Right lobe of liver (tissue), 6 donors: ENCODE results near the gene ADGRB3. TPM values are rescaled to one million over a fixed set of nuclear protein-coding genes. Genes with fewer than 3 reads are reported as not detected.

ENCODE experiments used
- ATAC-seq, 4 donors: fragments of 200-7000 bp; cut with Tn5 transposase; one replicate each; pipeline ENCODE4 v1.9.1; 2020; ENCODE audit warnings: mild to moderate bottlenecking in 4 of 4, moderate library complexity in 4 of 4
- DNase-seq, 3 donors: peaks; one replicate each; pipeline ENCODE4 v3.0.0-alpha.2; 2020
- H3K27ac ChIP-seq, 3 donors: fragments of 200-600 bp; one replicate each; pipeline ENCODE4 v1.8.0; 2022
- H3K27me3 ChIP-seq, 2 donors: fragments of 200-600 bp; one replicate each; pipeline ENCODE4 v1.8.0; 2022
- H3K36me3 ChIP-seq, 4 donors: fragments of 200-600 bp; sonication (generic) in 1 of 4; one replicate each; pipeline versions ENCODE4 v1.5.1 to v1.8.0; 2017 to 2022; ENCODE audit warnings: control low read depth in 1 of 4
- H3K4me1 ChIP-seq, 4 donors: fragments of 200-600 bp; sonication (generic) in 1 of 4; one replicate each; pipeline versions ENCODE4 v1.5.1 to v1.8.0; 2017 to 2022; ENCODE audit warnings: control low read depth in 1 of 4
- H3K4me3 ChIP-seq, 3 donors: fragments of 200-600 bp; one replicate each; pipeline ENCODE4 v1.8.0; 2022
- H3K9me3 ChIP-seq, 4 donors: fragments of 200-600 bp; sonication (generic) in 1 of 4; one replicate each; pipeline versions ENCODE4 v1.5.1 to v1.8.0; 2017 to 2022; ENCODE audit warnings: control low read depth in 1 of 4
- POLR2A ChIP-seq: fragments of 450-650 bp; IDR thresholded peaks from one replicate; pipeline ENCODE4 v1.6.1; 2017; ENCODE audit warnings: antibody characterized with exemption, mild to moderate bottlenecking
- WGBS: methylation state at CpG from one replicate; pipeline ENCODE4 v1.1.6; 2018; ENCODE audit warnings: low coverage, low lambda C conversion rate; ENCODE audit not compliant: insufficient coverage; ENCODE audit errors: missing lambda C conversion rate; 5-methylcytosine and 5-hydroxymethylcytosine counted together
- intact Hi-C, 2 donors: fragments of 100-400 bp; cut with DNase I; formaldehyde crosslinking; loops; one replicate each; pipeline versions ENCODE4 v1.11.2 to v1.14.1; 2022
- total RNA-seq, 6 experiments: library from RNA; depleted of rRNA in 2 of 6; stranded (reverse); fragments of >200 nt in 2 of 6; fragmentation: NEBNext Ultra II Directional in 3 of 6; extraction: Animal tissue kit (Norgen Biotek cat#: 25700) in 3 of 6; gene quantifications; one replicate each; pipeline versions ENCODE4 v1.1.0 to v1.2.4, GENCODE V29; 2016 to 2023
- TF ChIP-seq, protein P1 (sequence below), 4 donors: fragments of 200-600 bp in 3 of 4; fragments of 450-650 bp in 1 of 4; IDR thresholded peaks; one replicate each; pipeline versions ENCODE4 v1.5.1 to v1.8.0; 2016 to 2022; ENCODE audit warnings: antibody characterized with exemption in 4 of 4, mild to moderate bottlenecking in 2 of 4
- donor health status: DM: no; HTN: yes; CAD: no.
- donor health status: DM: no; HTN: no; CAD: no.
- donor health status: DM: no; HTN: no; CAD: no.
- donor health status: DM: no; HTN: yes; CAD: no.
- donor health status: DM: no; HTN: yes; CAD: no.

ADGRB3 gene
- total RNA-seq, 6 experiments from 2014 or later, result 0.18 to 0.42 (median 0.24) TPM

DNA sequence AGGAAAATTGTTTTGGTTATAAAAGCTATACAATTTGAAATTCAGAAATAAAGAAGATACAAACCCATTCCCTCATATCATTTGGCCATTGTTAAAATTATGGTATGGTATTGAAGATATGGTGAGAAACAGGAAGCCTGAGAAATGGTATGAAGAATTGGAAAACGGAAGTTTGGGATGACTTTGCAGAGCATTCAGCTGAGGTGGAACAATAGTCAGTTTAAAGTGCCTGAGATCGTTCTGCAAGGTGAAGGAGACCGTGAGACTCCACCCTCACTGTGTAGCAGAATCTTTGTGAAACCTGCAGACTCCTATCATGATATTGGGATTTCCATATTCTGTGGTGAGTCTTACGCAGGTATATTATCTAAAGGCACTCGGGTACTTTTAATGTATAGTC is 97.3 kb downstream of the ADGRB3 start:
- H3K27me3 ChIP-seq, result no peaks in the 10 kb centered on the region
- H3K36me3 ChIP-seq, result no peaks in the 10 kb centered on the region
- H3K4me3 ChIP-seq, result no peak overlapping the region
- intact Hi-C loops, result no loop called here
- DNase-seq, result no peak
- no peak overlapping the region for H3K27ac ChIP-seq
- no peak for ATAC-seq
- no peaks in the 10 kb centered on the region for H3K9me3 ChIP-seq
- H3K4me1 ChIP-seq, result peaks cover 0 to 18% (median 0%) of the 10 kb centered on the region in 4 donors
- TF ChIP-seq, protein P1, sequence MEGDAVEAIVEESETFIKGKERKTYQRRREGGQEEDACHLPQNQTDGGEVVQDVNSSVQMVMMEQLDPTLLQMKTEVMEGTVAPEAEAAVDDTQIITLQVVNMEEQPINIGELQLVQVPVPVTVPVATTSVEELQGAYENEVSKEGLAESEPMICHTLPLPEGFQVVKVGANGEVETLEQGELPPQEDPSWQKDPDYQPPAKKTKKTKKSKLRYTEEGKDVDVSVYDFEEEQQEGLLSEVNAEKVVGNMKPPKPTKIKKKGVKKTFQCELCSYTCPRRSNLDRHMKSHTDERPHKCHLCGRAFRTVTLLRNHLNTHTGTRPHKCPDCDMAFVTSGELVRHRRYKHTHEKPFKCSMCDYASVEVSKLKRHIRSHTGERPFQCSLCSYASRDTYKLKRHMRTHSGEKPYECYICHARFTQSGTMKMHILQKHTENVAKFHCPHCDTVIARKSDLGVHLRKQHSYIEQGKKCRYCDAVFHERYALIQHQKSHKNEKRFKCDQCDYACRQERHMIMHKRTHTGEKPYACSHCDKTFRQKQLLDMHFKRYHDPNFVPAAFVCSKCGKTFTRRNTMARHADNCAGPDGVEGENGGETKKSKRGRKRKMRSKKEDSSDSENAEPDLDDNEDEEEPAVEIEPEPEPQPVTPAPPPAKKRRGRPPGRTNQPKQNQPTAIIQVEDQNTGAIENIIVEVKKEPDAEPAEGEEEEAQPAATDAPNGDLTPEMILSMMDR (IDR thresholded peaks at IDR 0.05), result no peak
- no peak for TF ChIP-seq POLR2A
- WGBS, result 63% methylated on average over 5 of the region's 5 CpGs

DNA sequence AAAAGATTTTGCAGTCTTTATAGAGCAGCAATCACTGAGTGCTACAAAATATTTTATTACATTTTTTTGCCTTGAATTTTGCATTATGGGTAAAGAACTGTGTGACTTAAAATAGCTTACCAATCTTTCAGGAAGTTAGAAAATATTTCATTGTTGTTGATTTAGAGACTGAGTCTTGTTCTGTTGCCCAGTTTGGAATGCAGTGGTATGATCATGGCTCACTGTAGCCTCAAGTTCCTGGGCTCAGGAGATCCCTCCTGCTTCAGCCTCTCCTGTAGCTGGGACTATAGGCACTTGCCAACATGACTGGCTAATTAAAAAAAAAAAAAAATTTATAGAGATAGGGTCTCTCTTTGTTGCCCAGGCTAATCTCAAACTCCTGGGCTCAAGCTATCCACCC is 100.8 kb downstream of the ADGRB3 start:
- TF ChIP-seq POLR2A, result no peak
- TF ChIP-seq, protein P1 (IDR thresholded peaks at IDR 0.05), result no peak
- Histone ChIP-seq H3K36me3 (no peaks in the 10 kb centered on the region), H3K27me3 (no peaks in the 10 kb centered on the region), H3K27ac (no peak overlapping the region), H3K4me1 (no peaks in the 10 kb centered on the region), H3K9me3 (no peaks in the 10 kb centered on the region), H3K4me3 (no peak overlapping the region)
- ATAC-seq (no peak), DNase-seq (no peak)
- intact Hi-C loops, result no loop called here

DNA sequence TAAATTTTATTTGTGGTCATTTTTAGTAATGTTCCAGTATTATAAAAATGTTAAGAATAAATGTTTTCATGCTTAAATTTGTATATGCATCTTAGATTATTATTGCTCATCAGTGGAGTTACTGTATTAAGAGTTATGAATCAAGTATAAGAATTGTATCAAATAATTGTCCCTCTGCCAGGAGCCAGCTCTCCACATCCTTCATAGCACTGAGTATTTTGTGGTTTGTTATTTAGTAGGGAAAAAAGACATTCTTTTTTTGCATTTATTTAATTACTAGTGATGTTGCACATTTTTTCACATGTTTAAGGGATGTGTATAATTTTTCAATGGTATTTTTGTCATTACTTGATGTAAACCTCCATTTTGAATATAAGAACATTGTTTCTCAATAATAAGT is 102.0 kb downstream of the ADGRB3 start:
- Histone ChIP-seq H3K9me3 (no peaks in the 10 kb centered on the region), H3K36me3 (no peaks in the 10 kb centered on the region), H3K27ac (no peak overlapping the region), H3K4me1 (no peaks in the 10 kb centered on the region), H3K4me3 (no peak overlapping the region), H3K27me3 (no peaks in the 10 kb centered on the region)
- DNase-seq (no peak), ATAC-seq (no peak)
- TF ChIP-seq POLR2A, result no peak
- TF ChIP-seq, protein P1 (IDR thresholded peaks at IDR 0.05), result no peak
- intact Hi-C loops, result no loop called here

DNA sequence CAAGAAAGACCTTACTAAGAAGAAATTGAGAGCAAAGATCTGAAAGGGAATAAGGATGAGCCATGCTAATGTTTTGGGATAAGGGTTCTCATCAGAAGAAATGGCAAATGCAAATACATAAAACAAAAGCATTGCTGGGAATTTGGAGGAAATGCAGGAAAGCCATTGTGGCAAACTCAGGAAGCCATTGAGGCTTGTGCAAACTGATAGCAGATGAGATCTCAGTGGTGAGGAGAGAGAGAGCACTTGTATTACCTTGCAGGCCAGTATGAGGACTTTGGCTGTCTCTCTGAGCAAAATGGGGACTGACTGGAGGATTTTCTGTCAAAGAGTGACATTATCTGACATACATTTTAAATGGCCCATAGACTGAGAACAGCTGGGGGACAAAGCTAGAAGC is 103.0 kb downstream of the ADGRB3 start:
- Histone ChIP-seq H3K4me1 (no peaks in the 10 kb centered on the region), H3K4me3 (no peak overlapping the region), H3K36me3 (no peaks in the 10 kb centered on the region), H3K9me3 (no peaks in the 10 kb centered on the region), H3K27me3 (no peaks in the 10 kb centered on the region), H3K27ac (no peak overlapping the region)
- no peak for DNase-seq
- TF ChIP-seq, protein P1 (IDR thresholded peaks at IDR 0.05), result no peak
- no peak for TF ChIP-seq POLR2A
- intact Hi-C loops, result no loop called here
- no peak for ATAC-seq

DNA sequence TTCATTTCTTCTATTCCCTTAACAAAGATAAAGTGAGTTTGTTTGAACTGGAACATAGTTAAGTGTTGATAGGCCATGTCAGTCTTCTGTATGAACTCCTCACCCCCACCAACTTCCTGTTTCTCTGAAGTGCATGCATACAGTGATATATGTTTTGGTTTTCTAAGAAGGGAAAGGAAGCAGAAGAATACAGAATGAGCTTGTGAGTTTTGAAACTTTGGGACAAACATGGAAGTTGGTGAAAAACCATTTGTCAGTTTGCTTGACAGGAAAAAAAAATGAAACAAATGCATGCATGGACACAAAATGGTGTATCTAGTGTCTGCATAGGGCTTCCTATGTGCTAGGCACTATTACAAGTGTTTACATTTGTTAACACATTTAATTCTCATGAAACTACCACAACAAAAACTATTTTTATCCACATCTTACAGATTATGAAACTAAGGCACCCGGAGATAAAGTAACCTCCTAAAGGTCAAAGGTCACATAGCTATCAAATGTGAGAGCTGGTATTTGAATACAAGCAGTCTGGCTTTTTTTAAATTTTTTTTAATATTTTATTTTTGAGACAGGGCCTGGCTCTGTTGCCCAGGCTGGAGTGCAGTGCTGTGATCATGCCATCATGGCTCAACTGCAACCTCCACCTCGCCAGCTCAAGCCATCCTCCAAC is 105.9 kb downstream of the ADGRB3 start:
- intact Hi-C loops, result no loop called here
- WGBS, result 52% methylated on average over 2 of the region's 2 CpGs
- peak in 1 of 4 donors; percentile 32 for ATAC-seq

More for the DNA sequence above, 105.9 kb downstream of the ADGRB3 start:
- Histone ChIP-seq H3K4me1 (no peaks in the 10 kb centered on the region), H3K36me3 (no peaks in the 10 kb centered on the region), H3K27me3 (no peaks in the 10 kb centered on the region), H3K4me3 (no peak overlapping the region), H3K27ac (no peak overlapping the region), H3K9me3 (no peaks in the 10 kb centered on the region)
- no peak for TF ChIP-seq POLR2A
- TF ChIP-seq, protein P1 (IDR thresholded peaks at IDR 0.05), result no peak
- no peak for DNase-seq
